GM12878 (cell line): Measurements from ENCODE around the gene TMEM38B. TPM values are rescaled to one million over a fixed set of nuclear protein-coding genes. Genes with fewer than 3 reads are reported as not detected.
A peak's percentile ranks its signal among the peaks of the same experiment; 100 is the strongest.

Source experiments
- ATAC-seq: fragments of 200-7000 bp; cut with Tn5 transposase; 3 replicates; pipeline ENCODE4 v1.9.1; 2020; ENCODE audit warnings: mild to moderate bottlenecking, moderate library complexity
- BruUV-seq: library from RNA; stranded (reverse); fragments of 400-500 nt; replicated peaks from 2 replicates; lab custom pipeline; 2021; lab: Mats Ljungman, UMichigan
- CTCF ChIA-PET: fragments of 300-600 bp; sonication (Branson Sonifier 250); formaldehyde crosslinking; extraction: SDS; loops from one replicate; lab custom pipeline; 2021; ENCODE audit warnings: inconsistent platforms; lab: Yijun Ruan, JAX
- POLR2A ChIA-PET: fragments of 350-600 bp; formaldehyde crosslinking; extraction: SDS; loops from one replicate; lab custom pipeline; 2021; ENCODE audit warnings: inconsistent platforms; lab: Charles Lee
- RAD21 ChIA-PET: fragments of 300-600 bp; sonication (Branson Sonifier 250); formaldehyde crosslinking; loops from one replicate; lab custom pipeline; 2023; ENCODE audit warnings: antibody characterized with exemption; ENCODE audit not compliant: unreplicated experiment; lab: Charles Lee
- SMC1A ChIA-PET: fragments of 300-600 bp; sonication (Branson Sonifier 250); formaldehyde crosslinking; loops from one replicate; lab custom pipeline; 2023; ENCODE audit not compliant: unreplicated experiment, uncharacterized antibody; lab: Charles Lee
- DNase-seq: peaks from one replicate; pipeline ENCODE4 v3.0.0-alpha.2; 2011; ENCODE audit warnings: low read depth, low spot score
- FAIRE-seq: peaks from 3 replicates; lab custom pipeline; 2011; peaks lifted over from hg19 to GRCh38; lab: Jason Lieb, UNC
- H2AFZ ChIP-seq: 2 replicates; pipeline ENCODE4 v1.6.0; 2011; ENCODE audit warnings: low read depth, low read length, control low read depth; ENCODE audit not compliant: control insufficient read depth
- H3K27ac ChIP-seq: 2 replicates; pipeline ENCODE4 v1.5.1; 2011; ENCODE audit warnings: control low read depth; ENCODE audit not compliant: control insufficient read depth, insufficient read depth
- H3K27me3 ChIP-seq, 2 experiments: replicated peaks in 1 of 2; 2 replicates each; pipeline versions ENCODE4 v1.6.0 to v1.6.1; 2011; ENCODE audit warnings: low read length in 1 of 2; ENCODE audit not compliant: control insufficient read depth in 2 of 2, insufficient read depth in 2 of 2
- H3K36me3 ChIP-seq, 2 experiments: 2 replicates each; pipeline ENCODE4 v1.5.1; 2011; ENCODE audit warnings: low read length in 1 of 2; ENCODE audit not compliant: control insufficient read depth in 2 of 2, insufficient read depth in 2 of 2
- H3K4me1 ChIP-seq: 2 replicates; pipeline ENCODE4 v1.6.1; 2011; ENCODE audit warnings: mild to moderate bottlenecking, low read length, moderate library complexity, mixed read lengths; ENCODE audit not compliant: control insufficient read depth, insufficient read depth
- H3K4me2 ChIP-seq: 2 replicates; pipeline ENCODE4 v1.6.0; 2011; ENCODE audit warnings: control low read depth; ENCODE audit not compliant: control insufficient read depth, insufficient read depth
- H3K4me3 ChIP-seq: fragments of 200-600 bp; sonication (generic); 2 replicates; pipeline ENCODE4 v1.5.1; 2016
- H3K79me2 ChIP-seq: 2 replicates; pipeline ENCODE4 v1.6.0; 2011; ENCODE audit warnings: low read length; ENCODE audit not compliant: control insufficient read depth, insufficient read depth
- H3K9ac ChIP-seq: 2 replicates; pipeline ENCODE4 v1.8.0; 2011; ENCODE audit warnings: low read length, control low read depth, mixed read lengths; ENCODE audit not compliant: control insufficient read depth, insufficient read depth
- H3K9me3 ChIP-seq: replicated peaks from 3 replicates; pipeline ENCODE4 v1.5.1; 2011; ENCODE audit warnings: mild to moderate bottlenecking, low read length; ENCODE audit not compliant: control insufficient read depth, insufficient read depth
- H4K20me1 ChIP-seq: 2 replicates; pipeline ENCODE4 v1.6.0; 2011; ENCODE audit not compliant: control insufficient read depth, insufficient read depth
- ATF7 ChIP-seq: fragments of 450-650 bp; IDR thresholded peaks from 2 replicates; pipeline ENCODE4 v1.6.1; 2016; ENCODE audit warnings: low read depth, mild to moderate bottlenecking
- CREB1 ChIP-seq: IDR thresholded peaks from 2 replicates; pipeline ENCODE4 v1.6.1; 2012; ENCODE audit warnings: low read depth, mild to moderate bottlenecking, inconsistent platforms
- FOXK2 ChIP-seq: fragments of 450-650 bp; IDR thresholded peaks from 2 replicates; pipeline ENCODE4 v1.6.1; 2017; ENCODE audit warnings: mild to moderate bottlenecking, moderate library complexity
- GATAD2B ChIP-seq: fragments of 450-650 bp; conservative IDR thresholded peaks from 2 replicates; pipeline ENCODE4 v1.6.1; 2017; ENCODE audit warnings: low read depth, mild to moderate bottlenecking, moderate library complexity
- HDAC2 ChIP-seq: fragments of 200-600 bp; sonication (generic); IDR thresholded peaks from 2 replicates; pipeline ENCODE4 v1.6.1; 2017
- IKZF1 ChIP-seq: fragments of 450-650 bp; conservative IDR thresholded peaks from 2 replicates; pipeline ENCODE4 v1.6.1; 2017; ENCODE audit warnings: antibody characterized with exemption, mild to moderate bottlenecking
- MXI1 ChIP-seq: fragments of 150-350 bp; IDR thresholded peaks from 2 replicates; pipeline ENCODE4 v1.6.1; 2011; ENCODE audit warnings: low read depth, mild to moderate bottlenecking, inconsistent platforms, low read length, improper control_type of control experiment
- NR2C1 ChIP-seq: fragments of 450-650 bp; IDR thresholded peaks from 2 replicates; pipeline ENCODE4 v1.6.1; 2017; ENCODE audit warnings: antibody characterized with exemption, mild to moderate bottlenecking, moderate library complexity
- NR2C2 ChIP-seq: IDR thresholded peaks from 2 replicates; pipeline ENCODE4 v1.6.1; 2011; ENCODE audit warnings: borderline replicate concordance, low read depth; ENCODE audit not compliant: control insufficient read depth, insufficient read length
- PAX8 ChIP-seq: fragments of 450-650 bp; IDR thresholded peaks from 2 replicates; pipeline ENCODE4 v1.6.1; 2017; ENCODE audit warnings: mild to moderate bottlenecking, moderate library complexity
- POU2F2 ChIP-seq: IDR thresholded peaks from 3 replicates; pipeline ENCODE4 v1.6.1; 2011; ENCODE audit warnings: low read depth, mild to moderate bottlenecking, low read length, borderline replicate concordance
- RAD51 ChIP-seq: fragments of 450-650 bp; IDR thresholded peaks from 2 replicates; pipeline ENCODE4 v1.6.1; 2016; ENCODE audit warnings: moderate library complexity, mild to moderate bottlenecking, inconsistent platforms
- RUNX3 ChIP-seq: IDR thresholded peaks from 2 replicates; pipeline ENCODE4 v1.6.1; 2012; ENCODE audit warnings: low read length, inconsistent platforms
- SIX5 ChIP-seq: IDR thresholded peaks from 2 replicates; pipeline ENCODE4 v1.6.1; 2011; ENCODE audit warnings: mild to moderate bottlenecking, low read depth, low read length, moderate library complexity; ENCODE audit not compliant: severe bottlenecking
- SPI1 ChIP-seq: IDR thresholded peaks from 2 replicates; pipeline ENCODE4 v1.6.1; 2011; ENCODE audit warnings: low read depth, mild to moderate bottlenecking, low read length, moderate library complexity, borderline replicate concordance; ENCODE audit not compliant: insufficient read depth
- ZNF384 ChIP-seq: IDR thresholded peaks from 2 replicates; pipeline ENCODE4 v1.6.1; 2012; ENCODE audit warnings: low read depth, mild to moderate bottlenecking, low read length, improper control_type of control experiment, borderline replicate concordance
- ZNF687 ChIP-seq: fragments of 450-650 bp; IDR thresholded peaks from 2 replicates; pipeline ENCODE4 v1.6.1; 2017; ENCODE audit warnings: mild to moderate bottlenecking, moderate library complexity
- WGBS: methylation state at CpG from one replicate; pipeline ENCODE4 v1.1.6; 2016; ENCODE audit warnings: low lambda C conversion rate; ENCODE audit not compliant: insufficient replicate concordance, insufficient coverage; ENCODE audit errors: missing lambda C conversion rate; 5-methylcytosine and 5-hydroxymethylcytosine counted together
- in situ Hi-C: fragments of 300-500 bp; cut with MboI; formaldehyde crosslinking; loops from 9 replicates; pipeline ENCODE4 v1.14.3; 2018; ENCODE audit warnings: mixed read lengths
- intact Hi-C: fragments of 100-400 bp; cut with micrococcal nuclease; formaldehyde crosslinking; loops from one replicate; pipeline ENCODE4 v1.14.2; 2022; ENCODE audit not compliant: unreplicated experiment
- polyA plus RNA-seq, 11 experiments: library from polyadenylated mRNA; depleted of rRNA in 4 of 11; unstranded in 6 of 11; stranded (reverse) in 5 of 11; fragments of >200 nt; fragmentation: Nextera tagmentation in 4 of 11; fragmentation: Illumina TruSeq in 1 of 11; extraction: Ambion mirVana in 4 of 11; extraction: Trizol in 1 of 11; gene quantifications; 1 replicate in 1 of 11; 2 replicates in 10 of 11; pipeline versions ENCODE4 v1.2.1 to v1.2.3, GENCODE V29; 2011 to 2016; ENCODE audit warnings: inconsistent platforms in 2 of 11, missing spikeins in 2 of 11, low read depth in 1 of 11
- total RNA-seq, 4 experiments: library from RNA; depleted of rRNA in 3 of 4; stranded (reverse); fragments of >200 nt in 3 of 4; fragmentation: Illumina TruSeq in 1 of 4; extraction: Trizol in 1 of 4; gene quantifications; 2 replicates each; pipeline versions ENCODE4 v1.2.1 to v1.2.3, GENCODE V29; 2013 to 2021
- TF ChIP-seq, protein P1 (sequence below): fragments of 450-650 bp; IDR thresholded peaks from 2 replicates; pipeline ENCODE4 v1.6.1; 2016; ENCODE audit warnings: mild to moderate bottlenecking

TMEM38B gene
- total and polyA plus RNA-seq, 10 of the 15 experiments (the other 5 are each of a cell fraction or from before 2014, with no cell fraction given) = 8.4 to 22.5 (median 12.7) TPM

- Histone ChIP-seq H3K27me3 (no peaks in the 10 kb centered on the region), H3K9ac (no peak within 1 kb of the TSS), H3K4me1 (peaks cover 14% of the 10 kb centered on the region), H3K4me2 (peak within 1 kb of the TSS; percentile 62), H3K9me3 (no peaks in the 10 kb centered on the region), H4K20me1 (no peaks in the 10 kb centered on the region), H3K79me2 (no peaks in the 10 kb centered on the region), H3K36me3 (no peaks in the 10 kb centered on the region), H3K4me3 (no peak within 1 kb of the TSS), H2AFZ (peak within 1 kb of the TSS; percentile 90), H3K27ac (peak within 1 kb of the TSS; percentile 47)
- ATAC-seq = peak; percentile 91
- CTCF ChIA-PET = interaction anchor here (0.7 to 1.5 kb wide), 4 partner anchors 31 to 798 kb away, joined by 3 to 4 read pairs (median 4); partner anchors contain the start of gene TMEM38B
- WGBS = 23% methylated on average over 12 of the region's 12 CpGs
- DNase-seq = peak; percentile 37
- RAD21 ChIA-PET = interaction anchor here (1.0 to 1.7 kb wide), 3 partner anchors 10 to 161 kb away, joined by 3 to 5 read pairs (median 3); no protein-coding TSS in a partner anchor
- BruUV-seq = no TSS peak
- in situ Hi-C loops (no loop called here), intact Hi-C loops (no loop called here)
- peak; percentile 75 for FAIRE-seq
- POLR2A ChIA-PET = no interaction called here
- TF ChIP-seq MXI1 = no peak
- TF ChIP-seq SPI1 = peak; percentile 82
- TF ChIP-seq NR2C1 = no peak
- no peak for TF ChIP-seq IKZF1
- no peak for TF ChIP-seq RUNX3
- no peak for TF ChIP-seq NR2C2
- TF ChIP-seq ZNF687 = peak; percentile 66
- TF ChIP-seq SIX5 = no peak
- TF ChIP-seq, protein P1, sequence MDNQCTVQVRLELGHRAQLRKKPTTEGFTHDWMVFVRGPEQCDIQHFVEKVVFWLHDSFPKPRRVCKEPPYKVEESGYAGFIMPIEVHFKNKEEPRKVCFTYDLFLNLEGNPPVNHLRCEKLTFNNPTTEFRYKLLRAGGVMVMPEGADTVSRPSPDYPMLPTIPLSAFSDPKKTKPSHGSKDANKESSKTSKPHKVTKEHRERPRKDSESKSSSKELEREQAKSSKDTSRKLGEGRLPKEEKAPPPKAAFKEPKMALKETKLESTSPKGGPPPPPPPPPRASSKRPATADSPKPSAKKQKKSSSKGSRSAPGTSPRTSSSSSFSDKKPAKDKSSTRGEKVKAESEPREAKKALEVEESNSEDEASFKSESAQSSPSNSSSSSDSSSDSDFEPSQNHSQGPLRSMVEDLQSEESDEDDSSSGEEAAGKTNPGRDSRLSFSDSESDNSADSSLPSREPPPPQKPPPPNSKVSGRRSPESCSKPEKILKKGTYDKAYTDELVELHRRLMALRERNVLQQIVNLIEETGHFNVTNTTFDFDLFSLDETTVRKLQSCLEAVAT = no peak
- TF ChIP-seq ATF7 = peak; percentile 21; the same call in 1 of the 2 replicates
- no peak for TF ChIP-seq GATAD2B
- no peak for TF ChIP-seq HDAC2
- peak; percentile 65; the same call in 1 of the 3 replicates for TF ChIP-seq POU2F2
- TF ChIP-seq PAX8 = no peak
- TF ChIP-seq FOXK2 = 0 out of 2 replicates have a peak, but pooled peaks have one; percentile 39
- no peak for TF ChIP-seq CREB1
- no peak for TF ChIP-seq ZNF384
- peak; percentile 74 for TF ChIP-seq RAD51
- SMC1A ChIA-PET = interaction anchor here (1.0 to 1.2 kb wide), 2 partner anchors 56 to 131 kb away, joined by 3 to 6 read pairs; no protein-coding TSS in a partner anchor
These were observed 31.9 kb upstream of the TMEM38B start, which contains the start of gene TAL2 for GRCh38 chr9:105662184-105663104. Gene TAL2, plus strand, starts transcription at chr9:105662457. Its CDS starts 40 bp downstream, at chr9:105662497.
